Thyroid gland (tissue), 4 donors: Measurements from ENCODE around the gene POLR1A. TPM values are rescaled to one million over a fixed set of nuclear protein-coding genes. Genes with fewer than 3 reads are reported as not detected.
A peak's percentile ranks its signal among the peaks of the same experiment; 100 is the strongest.

Experiments
- DNase-seq, 2 donors: peaks; one replicate each; pipeline ENCODE4 v3.0.0-alpha.2; 2019
- H3K27ac ChIP-seq, 3 donors: fragments of 200-600 bp; sonication (generic); 1 replicate in 2 of 3; 2 replicates in 1 of 3; pipeline ENCODE4 v1.5.1; 2016 to 2019; ENCODE audit warnings: mild to moderate bottlenecking in 1 of 3, moderate library complexity in 1 of 3
- H3K27me3 ChIP-seq: fragments of 200-600 bp; sonication (generic); one replicate; pipeline ENCODE4 v1.5.1; 2019
- H3K36me3 ChIP-seq, 2 donors: fragments of 200-600 bp; sonication (generic); one replicate each; pipeline ENCODE4 v1.5.1; 2016 to 2019
- H3K4me1 ChIP-seq, 2 donors: fragments of 200-600 bp; sonication (generic); one replicate each; pipeline ENCODE4 v1.5.1; 2017 to 2019
- H3K4me3 ChIP-seq, 3 donors: fragments of 200-600 bp; sonication (generic); replicated peaks in 1 of 3; 1 replicate in 2 of 3; 2 replicates in 1 of 3; pipeline ENCODE4 v1.5.1; 2016; ENCODE audit warnings: mild to moderate bottlenecking in 1 of 3
- H3K9me3 ChIP-seq: fragments of 200-600 bp; sonication (generic); one replicate; pipeline ENCODE4 v1.5.1; 2017
- CTCF ChIP-seq, 6 experiments: fragments of 200-600 bp in 3 of 6; fragments of 450-650 bp in 3 of 6; sonication (generic) in 3 of 6; IDR thresholded peaks; one replicate each; pipeline ENCODE4 v1.5.1; 2016 to 2019; ENCODE audit warnings: antibody characterized with exemption in 6 of 6, mild to moderate bottlenecking in 2 of 6, inconsistent platforms in 1 of 6, moderate library complexity in 1 of 6
- POLR2A ChIP-seq, 2 donors: fragments of 450-650 bp; IDR thresholded peaks; one replicate each; pipeline ENCODE4 v1.6.1; 2017; ENCODE audit warnings: antibody characterized with exemption in 2 of 2, mild to moderate bottlenecking in 2 of 2, moderate library complexity in 1 of 2
- WGBS, 2 donors: methylation state at CpG; one replicate each; pipeline ENCODE4 v1.1.5; 2017; 5-methylcytosine and 5-hydroxymethylcytosine counted together
- intact Hi-C: fragments of 100-400 bp; cut with DNase I; formaldehyde crosslinking; loops from one replicate; pipeline ENCODE4 v1.15.1; 2023
- total RNA-seq, 4 donors: library from RNA; depleted of rRNA; stranded (reverse); fragments of >200 nt; gene quantifications; one replicate each; pipeline ENCODE4 v1.2.3, GENCODE V29; 2016

Gene POLR1A
- total RNA-seq, 4 donors from 2014 or later = 13.5 to 32.6 (median 24.1) TPM

GRCh38 chr2:86075886-86076285, 29.8 kb downstream of the POLR1A start:
- 63 to 83% methylated on average over 5 of the region's 5 CpGs for WGBS, 2 donors
- H3K9me3 ChIP-seq = no peaks in the 10 kb centered on the region
- peaks cover 36 to 63% of the 10 kb centered on the region in 2 donors for H3K4me1 ChIP-seq
- TF ChIP-seq CTCF (IDR thresholded peaks at IDR 0.05) = no peak
- peak in 1 of 2 donors; percentile 31 for TF ChIP-seq POLR2A (IDR thresholded peaks at IDR 0.05)
- intact Hi-C loops = loop anchor here (5.0 kb wide), 1 partner anchor 189 kb away; the partner anchor contains the start of gene ST3GAL5
- no peaks in the 10 kb centered on the region for H3K36me3 ChIP-seq
- peak; percentile 41 to 46 for DNase-seq
- H3K27ac ChIP-seq = peak overlapping the region; percentile 58 to 87 (median 85)
- H3K4me3 ChIP-seq = no peak overlapping the region
- no peaks in the 10 kb centered on the region for H3K27me3 ChIP-seq

- Histone ChIP-seq H3K9me3 (no peaks in the 10 kb centered on the region), H3K4me3 (no peak overlapping the region), H3K4me1 (peaks cover 35 to 60% of the 10 kb centered on the region in 2 donors), H3K27ac (peak overlapping the region in 2 of 3 donors; percentile 85 to 87), H3K36me3 (peaks cover under 1% of the 10 kb centered on the region in 2 donors), H3K27me3 (no peaks in the 10 kb centered on the region)
- no peak for DNase-seq
- intact Hi-C loops = loop anchor here (5.0 kb wide), 1 partner anchor 188 kb away; the partner anchor contains the start of gene ST3GAL5
- TF ChIP-seq POLR2A (IDR thresholded peaks at IDR 0.05) (no peak), CTCF (IDR thresholded peaks at IDR 0.05) (no peak)
- 96% methylated on average over 15 of the region's 15 CpGs for WGBS, 2 donors
These were observed 30.9 kb downstream of the POLR1A start for GRCh38 chr2:86074811-86075210.

DNA sequence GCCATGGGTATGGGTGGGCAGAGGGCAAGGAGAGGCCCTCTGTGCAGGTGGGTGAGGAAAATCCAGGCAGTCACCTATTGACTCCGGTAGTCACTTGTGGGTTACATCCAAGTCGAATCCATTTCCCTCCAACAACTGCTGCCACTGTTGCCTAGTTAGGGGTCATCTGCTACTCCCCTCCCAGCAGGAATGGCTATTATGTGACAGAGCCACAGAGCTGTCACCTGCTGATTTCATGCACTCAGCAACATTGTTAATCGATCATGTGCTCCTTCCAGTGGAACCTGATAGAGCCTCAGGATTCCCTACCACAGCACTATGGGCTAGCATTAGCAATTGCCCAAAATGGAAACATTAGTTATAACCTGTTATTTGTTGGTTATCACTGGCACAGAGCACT, 31.4 kb downstream of the POLR1A start:
- Histone ChIP-seq H3K36me3 (peaks cover 3 to 6% of the 10 kb centered on the region in 2 donors), H3K27ac (peak overlapping the region in 2 of 3 donors; percentile 85 to 96), H3K9me3 (no peaks in the 10 kb centered on the region), H3K4me3 (no peak overlapping the region), H3K4me1 (peaks cover 33 to 54% of the 10 kb centered on the region in 2 donors), H3K27me3 (no peaks in the 10 kb centered on the region)
- intact Hi-C loops = no loop called here
- TF ChIP-seq CTCF (IDR thresholded peaks at IDR 0.05) = no peak
- TF ChIP-seq POLR2A (IDR thresholded peaks at IDR 0.05) = no peak
- WGBS, 2 donors = 93 to 94% methylated on average over 3 of the region's 3 CpGs
- DNase-seq = no peak

DNA sequence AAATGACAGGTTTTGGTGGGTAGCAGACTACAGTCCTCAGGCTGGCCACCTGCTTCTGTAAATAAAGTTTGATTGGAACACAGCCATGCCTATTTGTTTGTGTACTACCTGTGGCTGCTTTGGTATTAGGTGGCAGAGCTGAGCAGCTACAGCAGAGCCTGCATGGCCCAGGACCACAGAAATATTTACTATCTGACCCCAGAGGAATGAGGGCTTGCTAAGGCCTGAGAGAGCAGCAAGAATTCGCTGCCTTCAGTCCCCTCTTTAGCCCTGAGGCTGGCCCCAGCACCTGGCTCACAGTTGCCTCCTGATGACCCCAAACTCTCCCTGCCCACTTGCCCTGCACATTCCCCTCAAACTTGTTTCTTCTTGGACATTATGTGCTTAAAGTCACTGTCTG, 32.5 kb downstream of the POLR1A start:
- no peak for DNase-seq
- no peak overlapping the region for H3K4me3 ChIP-seq
- no peaks in the 10 kb centered on the region for H3K9me3 ChIP-seq
- intact Hi-C loops = no loop called here
- TF ChIP-seq POLR2A (IDR thresholded peaks at IDR 0.05) = no peak
- no peak for TF ChIP-seq CTCF (IDR thresholded peaks at IDR 0.05)
- H3K27me3 ChIP-seq = no peaks in the 10 kb centered on the region
- H3K27ac ChIP-seq = peak overlapping the region; percentile 85 to 96 (median 95)
- H3K4me1 ChIP-seq = peaks cover 34 to 57% of the 10 kb centered on the region in 2 donors
- peaks cover 7 to 14% of the 10 kb centered on the region in 2 donors for H3K36me3 ChIP-seq
- 100% methylated on average over 1 of the region's 1 CpG for WGBS, 2 donors

GRCh38 chr2:86072271-86072858, 33.3 kb downstream of the POLR1A start:
- H3K27ac ChIP-seq = peak overlapping the region; percentile 85 to 96 (median 95)
- H3K36me3 ChIP-seq = peaks cover 7 to 14% of the 10 kb centered on the region in 2 donors
- DNase-seq = peak; percentile 94 to 95
- no peaks in the 10 kb centered on the region for H3K27me3 ChIP-seq
- 12 to 15% methylated on average over 7 to 9 of the region's 9 CpGs for WGBS, 2 donors
- intact Hi-C loops = no loop called here
- peaks cover 36 to 58% of the 10 kb centered on the region in 2 donors for H3K4me1 ChIP-seq
- H3K9me3 ChIP-seq = no peaks in the 10 kb centered on the region
- TF ChIP-seq POLR2A (IDR thresholded peaks at IDR 0.05) (peak in 1 of 2 donors; percentile 76), CTCF (IDR thresholded peaks at IDR 0.05) (no peak)
- H3K4me3 ChIP-seq = no peak overlapping the region
